Activated naive CD8-positive, alpha-beta T cell (primary cell): Measurements from ENCODE around the gene CALN1.

ENCODE experiments used
- H3K27ac Mint-ChIP-seq: one replicate; pipeline ENCODE4 v1.8.0; 2021; ENCODE audit warnings: mixed read lengths
- H3K27me3 Mint-ChIP-seq: one replicate; pipeline ENCODE4 v1.8.0; 2021; ENCODE audit warnings: mixed read lengths
- H3K36me3 Mint-ChIP-seq: one replicate; pipeline ENCODE4 v1.8.0; 2021; ENCODE audit warnings: mixed read lengths
- H3K4me1 Mint-ChIP-seq: one replicate; pipeline ENCODE4 v1.8.0; 2021; ENCODE audit warnings: low read depth, mixed read lengths
- H3K4me3 Mint-ChIP-seq: one replicate; pipeline ENCODE4 v1.8.0; 2021; ENCODE audit warnings: mild to moderate bottlenecking, mixed read lengths
- H3K9me3 Mint-ChIP-seq: one replicate; pipeline ENCODE4 v1.8.0; 2021; ENCODE audit warnings: low read depth, mixed read lengths

CALN1 gene

GRCh38 chr7:72176875-72177274 lies 235.3 kb downstream of the CALN1 start:
- Mint-ChIP-seq H3K9me3 (peaks cover 21% of the 10 kb centered on the region), H3K27ac (no peak overlapping the region), H3K36me3 (no peaks in the 10 kb centered on the region), H3K27me3 (no peaks in the 10 kb centered on the region), H3K4me3 (no peak overlapping the region), H3K4me1 (no peaks in the 10 kb centered on the region)

- H3K27ac Mint-ChIP-seq: no peak overlapping the region
- H3K36me3 Mint-ChIP-seq: no peaks in the 10 kb centered on the region
- peaks cover 19% of the 10 kb centered on the region for H3K9me3 Mint-ChIP-seq
Measured at GRCh38 chr7:72170475-72170874, 241.7 kb downstream of the CALN1 start.

GRCh38 chr7:72163271-72163670 lies 248.9 kb downstream of the CALN1 start:
- H3K36me3 Mint-ChIP-seq: no peaks in the 10 kb centered on the region
- peaks cover 24% of the 10 kb centered on the region for H3K9me3 Mint-ChIP-seq
- H3K27me3 Mint-ChIP-seq: no peaks in the 10 kb centered on the region
- no peak overlapping the region for H3K27ac Mint-ChIP-seq
- no peak overlapping the region for H3K4me3 Mint-ChIP-seq
- H3K4me1 Mint-ChIP-seq: no peaks in the 10 kb centered on the region

More at GRCh38 chr7:72170475-72170874, 241.7 kb downstream of the CALN1 start:
- no peaks in the 10 kb centered on the region for H3K27me3 Mint-ChIP-seq
- H3K4me1 Mint-ChIP-seq: no peaks in the 10 kb centered on the region
- H3K4me3 Mint-ChIP-seq: no peak overlapping the region

DNA sequence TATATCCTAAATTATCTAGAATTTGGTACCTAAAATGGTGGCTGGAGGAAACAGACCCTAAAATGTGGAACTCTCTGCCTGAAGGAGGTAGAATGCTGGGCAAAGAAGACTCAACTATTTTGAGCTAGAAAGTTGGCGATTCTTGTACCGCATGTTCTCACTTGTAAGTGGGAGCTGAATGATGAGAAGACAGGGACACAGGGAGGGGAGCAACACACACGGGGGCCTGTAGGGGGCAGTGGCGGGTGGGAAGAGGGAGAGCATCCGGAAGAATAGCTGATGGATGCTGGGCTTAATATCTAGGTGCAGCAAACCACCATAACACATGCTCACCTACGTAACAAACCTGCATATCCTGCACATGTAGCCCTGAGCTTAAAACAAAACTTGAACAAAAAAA lies 250.6 kb downstream of the CALN1 start:
- H3K4me1 Mint-ChIP-seq: no peaks in the 10 kb centered on the region
- no peaks in the 10 kb centered on the region for H3K27me3 Mint-ChIP-seq
- no peak overlapping the region for H3K4me3 Mint-ChIP-seq
- no peaks in the 10 kb centered on the region for H3K36me3 Mint-ChIP-seq
- H3K9me3 Mint-ChIP-seq: peaks cover 17% of the 10 kb centered on the region
- no peak overlapping the region for H3K27ac Mint-ChIP-seq

DNA sequence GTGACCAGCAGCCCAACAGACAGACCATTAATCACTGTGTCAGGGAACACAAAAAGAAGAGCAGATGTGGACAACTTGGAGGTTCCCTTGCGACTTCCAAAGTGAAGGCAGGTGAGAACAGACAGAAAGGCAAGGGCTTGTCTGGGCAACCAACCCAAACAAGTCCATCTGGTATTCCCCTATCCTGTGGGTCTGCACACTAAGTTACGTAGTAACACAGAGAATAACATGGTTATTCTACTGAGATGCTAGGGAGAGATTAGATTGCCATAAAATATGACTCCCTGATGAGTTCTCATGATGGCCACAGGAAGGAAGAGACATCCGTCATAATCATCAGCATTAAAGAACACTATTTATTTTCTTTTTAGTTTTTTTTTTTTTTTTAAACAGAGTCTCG lies 252.2 kb downstream of the CALN1 start:
- H3K27me3 Mint-ChIP-seq: no peaks in the 10 kb centered on the region
- no peaks in the 10 kb centered on the region for H3K36me3 Mint-ChIP-seq
- no peak overlapping the region for H3K4me3 Mint-ChIP-seq
- no peaks in the 10 kb centered on the region for H3K4me1 Mint-ChIP-seq
- H3K9me3 Mint-ChIP-seq: peaks cover 13% of the 10 kb centered on the region
- no peak overlapping the region for H3K27ac Mint-ChIP-seq

GRCh38 chr7:72156671-72157070 lies 255.5 kb downstream of the CALN1 start:
- H3K36me3 Mint-ChIP-seq: no peaks in the 10 kb centered on the region
- H3K4me3 Mint-ChIP-seq: no peak overlapping the region
- no peaks in the 10 kb centered on the region for H3K9me3 Mint-ChIP-seq
- H3K27me3 Mint-ChIP-seq: no peaks in the 10 kb centered on the region
- no peak overlapping the region for H3K27ac Mint-ChIP-seq
- no peaks in the 10 kb centered on the region for H3K4me1 Mint-ChIP-seq

DNA sequence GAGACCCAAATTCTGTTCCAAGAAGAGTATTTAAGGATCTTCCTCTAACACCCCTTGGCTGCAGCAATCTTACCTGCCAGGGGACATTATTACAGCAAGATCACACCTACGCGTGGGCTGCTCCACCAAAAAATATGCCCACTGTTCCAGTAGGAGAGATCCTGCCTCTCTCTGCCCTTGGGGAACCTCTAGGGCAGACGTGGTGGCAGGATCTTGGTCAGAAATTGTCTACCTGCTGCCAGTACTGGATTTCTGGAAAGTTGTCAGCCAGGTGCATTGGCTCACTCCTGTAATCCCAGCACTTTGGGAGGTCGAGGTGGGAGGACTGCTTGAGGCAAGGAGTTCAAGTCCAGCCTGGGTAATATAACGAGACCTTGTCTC lies 259.0 kb downstream of the CALN1 start:
- Mint-ChIP-seq H3K4me3 (no peak overlapping the region), H3K27ac (no peak overlapping the region)

DNA sequence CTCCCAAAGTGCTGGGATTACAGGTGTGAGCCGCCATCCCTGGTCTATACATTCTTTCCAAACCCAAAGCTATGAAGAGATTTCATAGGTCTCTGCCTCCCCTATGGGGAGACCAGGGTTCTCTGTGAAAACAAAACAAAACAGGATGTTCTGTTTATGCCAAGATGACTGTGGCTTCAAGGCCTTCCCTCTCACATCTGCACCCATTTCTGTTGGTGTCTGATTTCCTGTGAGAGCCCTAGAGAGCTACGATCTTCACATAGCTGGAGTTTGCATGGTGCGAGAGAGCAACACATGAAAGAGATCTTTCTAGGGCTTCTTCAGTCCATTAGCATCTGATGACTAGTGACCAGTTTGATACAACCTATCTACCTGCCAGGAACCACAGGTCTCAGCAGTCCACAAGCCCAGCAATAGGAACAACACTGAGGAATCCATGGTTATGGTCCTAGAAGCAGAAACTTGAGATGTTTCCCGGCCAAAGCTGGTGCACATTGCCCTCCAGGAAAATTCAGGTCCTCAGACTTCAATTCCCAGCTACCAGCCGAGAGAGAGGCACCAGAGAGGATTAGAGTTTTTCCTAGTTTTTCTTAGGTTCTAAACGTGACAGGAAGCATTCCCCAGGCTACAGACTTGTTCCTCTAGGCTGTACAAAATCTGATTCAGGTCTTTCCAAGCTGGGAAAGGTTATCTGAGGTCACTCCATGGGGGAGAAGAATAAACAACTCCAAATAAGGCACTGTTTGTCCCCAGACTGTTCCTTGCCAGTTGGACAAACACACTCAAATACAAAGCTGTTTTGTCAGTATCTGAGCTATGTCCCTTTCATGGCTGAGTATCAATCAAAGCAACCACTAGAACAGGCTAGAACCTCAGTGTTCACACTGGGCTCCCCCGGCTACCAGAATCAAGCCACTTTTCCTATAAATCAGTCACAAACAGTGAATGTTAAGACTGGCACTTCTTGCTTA lies 259.7 kb downstream of the CALN1 start:
- Mint-ChIP-seq H3K9me3 (no peaks in the 10 kb centered on the region), H3K27ac (no peak overlapping the region), H3K4me1 (no peaks in the 10 kb centered on the region), H3K4me3 (no peak overlapping the region), H3K27me3 (no peaks in the 10 kb centered on the region), H3K36me3 (no peaks in the 10 kb centered on the region)

More for the DNA sequence above, 259.0 kb downstream of the CALN1 start:
- H3K36me3 Mint-ChIP-seq: no peaks in the 10 kb centered on the region
- H3K4me1 Mint-ChIP-seq: no peaks in the 10 kb centered on the region
- H3K9me3 Mint-ChIP-seq: no peaks in the 10 kb centered on the region
- no peaks in the 10 kb centered on the region for H3K27me3 Mint-ChIP-seq

GRCh38 chr7:72140566-72140965 lies 271.6 kb downstream of the CALN1 start:
- Mint-ChIP-seq H3K4me1 (no peaks in the 10 kb centered on the region), H3K4me3 (no peak overlapping the region), H3K27me3 (no peaks in the 10 kb centered on the region), H3K36me3 (no peaks in the 10 kb centered on the region), H3K9me3 (peaks cover 8% of the 10 kb centered on the region), H3K27ac (no peak overlapping the region)

- no peaks in the 10 kb centered on the region for H3K36me3 Mint-ChIP-seq
- H3K9me3 Mint-ChIP-seq: peaks cover 18% of the 10 kb centered on the region
- H3K4me3 Mint-ChIP-seq: no peak overlapping the region
- H3K4me1 Mint-ChIP-seq: no peaks in the 10 kb centered on the region
- no peak overlapping the region for H3K27ac Mint-ChIP-seq
- H3K27me3 Mint-ChIP-seq: no peaks in the 10 kb centered on the region
Measured at GRCh38 chr7:72127136-72127535, 285.0 kb downstream of the CALN1 start.

- no peaks in the 10 kb centered on the region for H3K27me3 Mint-ChIP-seq
- H3K27ac Mint-ChIP-seq: no peak overlapping the region
- H3K4me1 Mint-ChIP-seq: no peaks in the 10 kb centered on the region
- H3K4me3 Mint-ChIP-seq: no peak overlapping the region
- no peaks in the 10 kb centered on the region for H3K36me3 Mint-ChIP-seq
- no peaks in the 10 kb centered on the region for H3K9me3 Mint-ChIP-seq
Measured at GRCh38 chr7:72123913-72124312, 288.2 kb downstream of the CALN1 start.

GRCh38 chr7:72118366-72118765 lies 293.8 kb downstream of the CALN1 start:
- Mint-ChIP-seq H3K4me1 (no peaks in the 10 kb centered on the region), H3K4me3 (no peak overlapping the region), H3K27me3 (no peaks in the 10 kb centered on the region), H3K36me3 (no peaks in the 10 kb centered on the region), H3K27ac (no peak overlapping the region), H3K9me3 (peaks cover 14% of the 10 kb centered on the region)

DNA sequence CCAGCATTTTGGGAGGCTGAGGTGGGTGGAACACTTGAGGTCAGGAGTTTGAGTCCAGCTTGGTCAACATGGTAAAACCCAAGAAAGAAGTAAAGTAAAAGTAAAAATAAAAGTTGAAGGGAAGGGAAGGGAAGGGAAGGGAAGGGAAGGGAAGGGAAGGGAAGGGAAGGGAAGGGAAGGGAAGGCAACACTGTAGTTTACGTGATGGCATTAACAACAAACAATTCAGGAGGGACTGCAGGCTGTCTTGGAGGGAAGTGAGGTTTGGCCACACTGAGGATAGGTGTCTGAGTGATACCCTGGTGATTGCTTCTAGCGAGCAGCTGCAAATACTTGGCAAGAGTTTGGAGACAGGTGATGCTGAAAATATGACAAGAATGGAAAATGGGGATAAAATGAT lies 298.0 kb downstream of the CALN1 start:
- no peak overlapping the region for H3K27ac Mint-ChIP-seq
- no peaks in the 10 kb centered on the region for H3K4me1 Mint-ChIP-seq
- no peaks in the 10 kb centered on the region for H3K36me3 Mint-ChIP-seq
- H3K4me3 Mint-ChIP-seq: no peak overlapping the region
- H3K9me3 Mint-ChIP-seq: peaks cover 14% of the 10 kb centered on the region
- no peaks in the 10 kb centered on the region for H3K27me3 Mint-ChIP-seq

GRCh38 chr7:72112992-72113391 lies 299.1 kb downstream of the CALN1 start:
- Mint-ChIP-seq H3K36me3 (no peaks in the 10 kb centered on the region), H3K9me3 (peaks cover 12% of the 10 kb centered on the region), H3K4me1 (no peaks in the 10 kb centered on the region), H3K27me3 (no peaks in the 10 kb centered on the region), H3K4me3 (no peak overlapping the region), H3K27ac (no peak overlapping the region)

DNA sequence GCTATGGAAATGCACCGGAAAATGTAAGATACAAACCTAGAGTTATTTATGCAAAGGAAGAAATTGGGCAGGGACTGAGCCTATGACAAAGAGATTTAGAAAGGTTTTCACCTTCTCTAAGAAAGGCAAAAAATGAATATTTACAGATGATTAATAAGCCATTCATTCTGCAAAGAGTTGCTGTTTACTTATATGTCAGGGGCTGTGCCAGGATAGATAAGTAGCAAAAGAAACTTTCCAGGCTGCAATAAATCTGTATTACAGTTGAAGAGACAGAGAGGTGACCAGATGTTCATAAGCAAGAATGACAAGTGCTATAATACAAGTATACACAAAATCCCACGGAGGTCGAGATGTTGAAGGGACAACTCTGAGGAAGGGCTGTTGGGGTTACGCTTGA lies 299.6 kb downstream of the CALN1 start:
- Mint-ChIP-seq H3K4me3 (no peak overlapping the region), H3K36me3 (no peaks in the 10 kb centered on the region), H3K9me3 (peaks cover 16% of the 10 kb centered on the region), H3K27me3 (no peaks in the 10 kb centered on the region), H3K4me1 (no peaks in the 10 kb centered on the region), H3K27ac (no peak overlapping the region)

- no peaks in the 10 kb centered on the region for H3K27me3 Mint-ChIP-seq
- peaks cover 9% of the 10 kb centered on the region for H3K9me3 Mint-ChIP-seq
- H3K36me3 Mint-ChIP-seq: no peaks in the 10 kb centered on the region
- no peaks in the 10 kb centered on the region for H3K4me1 Mint-ChIP-seq
- H3K27ac Mint-ChIP-seq: no peak overlapping the region
- no peak overlapping the region for H3K4me3 Mint-ChIP-seq
Measured at GRCh38 chr7:72111086-72111485, 301.1 kb downstream of the CALN1 start.
